ENCODE results near the gene NDUFS4.
"Not testable (repeated sequence)": the region's sequence is repeated elsewhere in the genome, so short reads cannot be mapped to it uniquely, and the experiment has no call there.

Gene NDUFS4

DNA sequence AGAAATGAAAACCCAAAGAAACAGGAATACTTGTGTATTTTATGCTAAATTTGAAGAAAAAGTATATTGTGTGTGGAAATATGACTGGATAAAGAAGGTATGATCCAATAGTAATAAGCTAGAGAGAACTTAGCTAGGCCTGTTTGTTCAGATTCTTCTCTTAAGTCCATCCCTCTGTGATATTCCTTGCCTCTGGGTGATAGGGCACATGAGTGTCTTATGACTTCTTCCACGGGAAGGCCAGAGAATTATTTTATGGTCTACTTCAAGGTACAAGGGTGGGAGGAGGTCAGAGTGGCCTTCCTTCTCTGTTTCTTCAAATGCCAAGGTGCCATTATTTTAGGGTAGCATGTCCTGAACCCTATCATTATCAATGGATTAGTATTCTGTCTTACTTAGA lies 113.7 kb downstream of the NDUFS4 start:
- DNase-seq = no peak

- DNase-seq = no peak
Observed at GRCh38 chr5:53677632-53678031, 117.2 kb downstream of the NDUFS4 start.

- no peak for DNase-seq
Observed at GRCh38 chr5:53678981-53679660, 118.7 kb downstream of the NDUFS4 start.

GRCh38 chr5:53681079-53681478 lies 120.6 kb downstream of the NDUFS4 start:
- DNase-seq = no peak

- DNase-seq = no peak
Observed at GRCh38 chr5:53691014-53691413, 130.6 kb downstream of the NDUFS4 start.

- no peak for DNase-seq
Observed at GRCh38 chr5:53694520-53695022, 134.1 kb downstream of the NDUFS4 start.

DNA sequence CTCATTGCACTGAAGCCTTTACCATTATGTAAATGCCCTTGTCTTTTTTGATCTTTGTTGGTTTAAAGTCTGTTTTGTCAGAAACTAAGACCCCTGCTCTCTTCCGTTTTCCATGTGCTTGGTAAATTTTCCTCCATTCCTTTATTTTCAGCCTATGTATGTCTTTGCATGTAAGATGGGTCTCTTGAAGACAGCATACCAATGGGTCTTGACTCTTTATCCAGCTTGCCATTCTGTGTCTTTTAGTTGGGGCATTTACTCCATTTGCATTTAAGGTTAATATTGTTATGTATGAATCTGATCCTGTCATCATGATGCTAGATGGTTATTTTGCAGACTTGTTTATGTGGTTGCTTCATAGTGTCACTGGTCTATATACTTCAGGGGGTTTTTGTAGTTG lies 150.0 kb downstream of the NDUFS4 start:
- DNase-seq = not testable (repeated sequence)

GRCh38 chr5:53712327-53712726 lies 151.9 kb downstream of the NDUFS4 start:
- no peak for DNase-seq

DNA sequence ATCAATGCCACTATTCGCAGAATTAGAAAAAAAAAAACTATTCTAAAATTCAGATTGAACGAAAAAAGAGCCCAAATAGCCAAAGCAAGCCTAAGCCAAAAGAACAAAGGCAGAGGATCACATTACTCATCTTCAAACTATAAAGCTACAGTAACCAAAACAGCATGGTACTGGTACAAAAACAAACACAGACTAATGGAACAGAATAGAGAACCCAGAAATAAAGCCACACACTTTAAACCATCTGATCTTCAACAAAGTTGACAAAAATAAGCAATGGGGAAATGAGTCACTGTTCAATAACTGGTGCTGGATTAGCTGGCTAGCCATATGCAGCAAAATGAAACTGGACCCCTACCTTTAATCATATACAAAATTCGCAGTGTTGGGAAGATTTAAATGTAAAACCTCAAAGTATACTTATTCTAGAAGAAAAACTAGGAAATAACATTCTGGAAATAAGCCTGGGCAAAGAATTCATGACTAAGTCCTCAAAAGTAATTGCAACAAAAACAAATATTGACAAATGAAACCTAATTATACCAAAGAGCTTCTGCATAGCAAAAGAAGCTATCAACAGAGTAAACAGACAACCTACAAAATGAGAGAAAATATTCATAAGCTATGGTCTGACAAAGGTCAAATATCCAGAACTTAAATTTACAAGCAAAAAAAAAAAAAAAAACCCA lies 153.7 kb downstream of the NDUFS4 start:
- DNase-seq = no peak

DNA sequence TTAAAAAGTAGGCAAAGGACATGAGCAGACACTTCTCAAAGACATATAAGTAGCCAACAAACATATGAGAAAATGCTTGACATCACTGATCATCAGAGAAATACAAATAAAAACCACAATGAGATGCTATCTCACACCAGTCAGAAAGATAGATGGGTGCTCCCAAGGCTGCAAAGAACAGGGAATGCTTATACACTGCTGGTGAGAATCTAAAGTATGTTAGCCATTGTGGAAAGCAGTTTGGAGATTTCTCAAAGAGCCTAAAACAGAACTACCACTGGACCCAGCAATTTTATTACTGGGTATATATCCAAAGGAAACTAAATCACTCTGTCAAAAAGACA lies 154.2 kb downstream of the NDUFS4 start:
- DNase-seq = no peak

GRCh38 chr5:53726121-53726520 lies 165.7 kb downstream of the NDUFS4 start:
- no peak for DNase-seq

DNA sequence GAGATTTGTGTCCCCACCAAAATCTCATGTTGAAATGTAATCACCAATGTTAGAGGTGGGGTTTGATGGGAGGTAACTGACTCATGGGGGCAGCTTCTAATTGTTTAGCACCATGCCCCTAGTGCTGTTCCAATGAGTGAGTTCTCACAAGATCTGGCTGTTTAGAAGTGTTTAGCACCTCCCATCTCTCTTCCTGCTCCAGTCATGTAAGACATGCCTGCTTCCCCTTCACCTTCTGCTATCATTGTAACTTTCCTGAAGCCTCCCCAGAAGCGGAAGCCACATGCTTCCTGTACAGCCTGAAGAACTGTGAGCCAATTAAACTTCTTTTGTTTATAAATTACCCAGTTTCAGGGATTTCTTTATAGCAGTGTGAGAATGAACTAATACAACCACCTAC lies 170.5 kb downstream of the NDUFS4 start:
- no peak for DNase-seq
